ELF-1 (cell line): Measurements from ENCODE around the gene OSBPL6.
"Not testable (repeated sequence)": the region's sequence is repeated elsewhere in the genome, so short reads cannot be mapped to it uniquely, and the experiment has no call there.

Experiments used
- DNase-seq: peaks from one replicate; pipeline ENCODE4 v3.0.0-alpha.2; 2016; ENCODE audit warnings: low read depth, low spot score

OSBPL6 gene

DNA sequence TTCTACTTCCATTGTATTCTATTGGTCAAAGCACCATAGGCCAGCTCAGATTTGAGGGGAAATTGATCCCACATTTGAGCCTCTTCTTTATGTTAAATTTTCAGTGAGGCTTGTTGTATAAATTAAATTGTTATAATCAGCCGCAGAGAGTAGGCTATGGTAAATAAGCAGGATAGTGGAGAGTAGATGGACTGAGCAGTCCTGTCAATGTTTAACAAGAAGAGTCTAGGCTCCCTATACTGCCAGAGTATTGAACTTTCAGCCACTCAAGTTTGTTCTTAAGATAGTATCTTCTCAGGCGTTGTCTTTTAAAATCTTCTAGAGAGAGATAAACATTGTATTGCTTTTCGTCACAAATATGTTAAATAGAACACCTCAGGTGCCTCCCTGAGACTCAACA lies 155.7 kb downstream of the OSBPL6 start:
- no peak for DNase-seq

DNA sequence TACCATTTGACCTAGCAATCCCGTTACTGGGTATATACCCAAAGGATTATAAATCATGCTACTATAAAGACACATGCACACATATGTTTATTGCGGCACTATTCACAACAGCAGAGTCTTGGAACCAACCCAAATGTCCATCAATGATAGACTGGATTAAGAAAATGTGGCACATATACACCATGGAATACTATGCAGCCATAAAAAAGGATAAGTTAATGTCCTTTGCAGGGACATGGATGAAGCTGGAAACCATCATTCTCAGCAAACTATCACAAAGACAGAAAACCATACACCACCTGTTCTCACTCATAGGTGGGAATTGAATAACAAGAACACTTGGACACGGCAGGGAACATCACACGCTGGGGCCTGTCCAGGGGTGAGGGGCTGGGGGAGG lies 163.4 kb downstream of the OSBPL6 start:
- not testable (repeated sequence) for DNase-seq

DNA sequence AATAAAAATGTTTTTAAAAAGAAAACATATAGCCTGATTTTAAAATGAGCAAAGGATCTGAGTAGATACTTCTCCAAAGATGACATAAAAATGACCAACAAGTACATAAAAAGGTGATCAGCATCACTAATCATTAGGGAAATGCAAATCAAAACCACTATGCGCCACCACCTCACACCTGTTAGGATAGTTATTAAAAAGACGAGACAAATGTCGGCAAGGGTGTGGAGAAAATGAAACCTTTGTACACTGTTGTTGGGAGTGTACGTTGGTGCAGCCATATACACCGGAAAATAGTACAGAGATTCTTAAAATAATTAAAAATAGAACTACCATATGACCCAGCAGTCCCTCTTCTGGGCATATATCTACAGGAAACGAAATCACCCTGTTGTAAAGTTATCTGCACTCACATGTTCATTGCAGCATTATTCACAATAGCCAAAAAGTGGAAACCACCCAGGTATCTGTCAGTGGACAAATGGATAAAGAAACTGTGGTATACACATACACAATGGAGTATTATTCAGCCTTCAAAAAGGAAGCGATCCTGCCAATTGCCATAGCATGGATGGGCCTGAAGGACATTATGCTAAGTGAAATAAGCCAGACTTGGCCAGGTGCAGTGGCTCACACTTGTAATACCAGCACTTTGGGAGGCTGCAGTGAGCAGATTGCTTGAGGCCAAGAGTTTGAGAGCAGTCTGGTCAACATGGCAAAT lies 165.0 kb downstream of the OSBPL6 start:
- no peak for DNase-seq

DNA sequence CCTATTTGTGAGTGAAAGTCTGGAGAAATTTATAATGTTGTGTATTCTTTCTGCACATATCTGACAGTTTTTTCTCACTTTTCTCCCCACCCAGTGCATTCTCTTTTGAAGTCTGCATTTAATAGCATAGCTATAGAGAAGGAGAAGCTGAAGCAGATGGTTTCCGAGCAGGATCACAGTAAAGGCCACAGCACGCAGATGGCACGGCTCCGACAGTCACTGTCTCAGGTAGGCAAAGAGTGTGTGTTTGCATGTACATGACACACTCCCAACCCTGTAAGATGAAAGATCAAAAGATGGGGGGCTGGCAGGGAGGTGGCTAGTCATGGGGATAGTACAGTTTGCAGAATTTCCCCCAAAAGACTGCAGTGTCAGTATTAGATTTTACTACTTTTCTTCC lies 167.3 kb downstream of the OSBPL6 start:
- no peak for DNase-seq

DNA sequence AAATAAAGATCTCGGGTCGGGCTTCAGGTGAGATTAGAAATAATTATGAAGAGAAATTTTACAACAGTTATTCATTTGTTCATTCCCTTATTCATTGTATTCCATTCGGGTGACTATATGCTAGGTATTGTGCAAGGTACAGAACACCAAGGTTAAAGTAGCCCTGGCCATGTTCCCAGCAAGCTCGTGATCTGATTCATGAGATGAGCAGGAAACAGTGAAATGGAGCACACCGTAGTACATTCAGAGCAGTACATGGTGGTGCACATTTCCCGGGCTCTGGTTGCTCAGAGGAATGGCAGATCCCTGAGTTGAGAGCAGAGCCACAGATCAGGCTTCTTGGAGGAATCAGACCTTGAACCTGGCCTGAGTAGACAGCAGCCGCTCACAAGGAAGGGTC lies 168.9 kb downstream of the OSBPL6 start:
- no peak for DNase-seq

DNA sequence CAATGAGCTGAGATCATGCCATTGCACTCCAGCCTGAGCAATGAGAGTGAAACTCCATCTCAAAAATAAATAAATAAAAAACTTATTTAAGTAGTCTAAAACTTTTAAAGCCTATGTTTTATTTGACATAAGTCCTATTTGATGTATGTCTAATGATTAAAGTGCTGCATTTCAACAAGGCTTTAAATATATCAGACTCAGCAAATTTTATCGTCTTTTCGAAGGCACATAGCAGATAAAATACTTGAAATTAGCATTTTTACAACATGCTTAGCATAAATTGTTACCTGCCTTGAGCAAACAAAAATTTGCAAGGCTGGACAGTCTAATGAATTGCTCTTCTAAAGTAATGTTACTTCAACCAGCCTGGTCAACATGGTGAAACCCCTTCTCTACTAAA lies 170.8 kb downstream of the OSBPL6 start:
- DNase-seq: no peak

DNA sequence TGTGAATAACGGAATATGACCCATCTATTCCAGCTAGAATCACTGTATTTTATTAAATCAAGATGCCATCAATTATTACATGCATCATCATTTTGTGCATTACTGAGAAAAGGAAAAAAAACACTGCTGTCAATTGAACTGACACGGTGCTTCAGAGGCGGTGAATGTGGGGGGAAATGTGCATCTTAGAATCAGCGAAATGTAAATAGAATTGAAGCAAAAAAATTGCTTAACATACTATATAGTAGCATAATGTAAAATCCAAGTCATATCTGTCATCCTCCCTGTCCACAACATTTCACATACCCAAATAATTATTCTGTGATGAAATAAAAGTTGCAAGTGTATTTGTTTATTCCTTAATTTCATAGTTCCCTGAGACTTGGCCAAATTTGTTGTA lies 172.1 kb downstream of the OSBPL6 start:
- DNase-seq: no peak

DNA sequence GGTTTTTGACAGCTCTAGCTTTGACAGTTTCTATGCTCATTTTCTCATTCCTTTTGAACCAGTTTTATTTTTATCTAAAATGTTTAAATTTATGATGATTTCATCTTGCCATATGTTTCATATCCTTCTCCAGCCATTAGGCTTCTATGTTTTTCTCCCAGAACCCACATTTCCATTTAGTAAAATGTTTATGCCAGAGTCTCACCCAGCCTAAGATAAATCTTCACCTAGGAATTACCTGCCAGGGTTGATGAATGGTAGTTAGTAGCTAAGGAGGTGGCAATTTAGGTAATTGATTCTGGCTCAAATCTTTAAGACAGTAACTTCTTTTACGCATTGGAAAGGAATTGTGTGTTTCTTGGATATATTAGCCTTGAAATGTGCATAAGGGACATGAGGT lies 173.0 kb downstream of the OSBPL6 start:
- no peak for DNase-seq

DNA sequence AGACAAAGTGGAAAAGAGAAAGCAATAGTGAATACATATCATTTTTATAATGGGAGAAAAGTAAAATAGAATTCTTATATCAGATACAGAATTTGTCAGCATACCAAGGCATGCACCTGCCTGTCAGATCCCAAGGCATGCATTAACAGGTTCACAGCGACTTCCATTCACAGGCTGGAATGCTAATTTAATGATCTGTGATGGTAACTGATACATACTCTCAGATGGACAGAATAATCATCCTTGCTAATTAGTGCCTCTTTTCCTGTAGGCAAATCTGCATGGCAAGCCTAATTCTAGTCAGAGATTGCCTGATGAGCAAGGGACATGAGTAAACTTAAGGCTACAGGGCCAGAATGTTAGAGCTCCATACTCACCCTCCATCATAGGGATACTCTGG lies 180.6 kb downstream of the OSBPL6 start:
- no peak for DNase-seq

DNA sequence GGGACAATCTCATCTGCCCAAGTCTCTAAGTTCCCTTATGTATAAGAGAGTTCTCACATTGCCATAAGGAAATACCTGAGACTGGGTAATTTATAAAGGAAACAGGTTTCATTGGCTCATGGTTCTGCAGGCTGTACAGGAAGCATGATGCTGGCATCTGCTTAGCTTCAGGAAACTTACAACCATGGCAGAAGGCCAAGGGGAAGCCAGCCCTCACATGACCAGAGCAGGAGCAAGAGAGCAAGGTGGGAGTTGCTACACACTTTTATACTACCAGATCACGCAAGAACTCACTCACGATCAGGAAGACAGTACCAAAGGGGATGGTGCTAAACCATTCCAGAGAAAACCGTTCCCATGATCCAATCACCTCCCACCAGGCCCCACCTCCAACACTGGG lies 182.7 kb downstream of the OSBPL6 start:
- no peak for DNase-seq

DNA sequence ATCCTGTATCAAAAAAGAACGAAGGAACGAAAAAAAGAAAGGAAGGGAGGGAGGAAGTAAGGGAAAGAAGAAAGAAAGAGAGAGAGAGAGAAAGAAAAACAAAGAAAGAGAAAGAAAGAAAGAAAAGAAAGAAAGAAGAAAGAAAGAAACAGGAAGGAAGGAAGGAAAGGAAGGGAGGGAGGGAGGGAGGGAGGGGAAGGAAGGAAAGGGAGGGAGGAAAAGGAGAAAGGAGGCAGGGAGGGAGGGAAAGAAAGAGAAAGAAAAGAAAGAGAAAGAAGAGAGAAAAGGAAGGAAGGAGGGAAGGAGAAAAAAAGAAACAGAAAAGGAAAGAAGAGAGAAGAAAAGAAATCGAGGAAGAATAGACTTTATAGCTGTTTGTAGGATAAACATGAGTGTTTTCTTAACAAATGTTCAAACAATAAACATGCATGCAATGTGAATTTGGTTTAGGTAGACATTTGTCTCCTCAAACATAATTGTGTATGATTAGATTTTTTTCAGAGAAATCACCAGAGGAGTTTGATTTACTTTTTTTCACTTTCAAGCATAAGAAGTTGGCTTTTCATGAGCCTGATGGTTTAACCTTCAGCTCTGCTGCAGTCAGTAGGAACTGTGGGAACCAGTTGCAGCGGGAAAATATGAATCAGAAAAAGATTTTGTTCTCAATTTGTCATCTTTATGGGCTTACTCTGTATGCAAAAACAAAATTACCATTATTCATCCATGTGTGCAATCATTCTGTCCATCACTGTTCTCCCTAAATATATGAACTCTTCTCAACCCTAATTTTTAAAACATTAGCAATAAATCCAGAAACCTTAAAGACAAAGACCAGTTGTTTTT lies 185.1 kb downstream of the OSBPL6 start:
- no peak for DNase-seq

DNA sequence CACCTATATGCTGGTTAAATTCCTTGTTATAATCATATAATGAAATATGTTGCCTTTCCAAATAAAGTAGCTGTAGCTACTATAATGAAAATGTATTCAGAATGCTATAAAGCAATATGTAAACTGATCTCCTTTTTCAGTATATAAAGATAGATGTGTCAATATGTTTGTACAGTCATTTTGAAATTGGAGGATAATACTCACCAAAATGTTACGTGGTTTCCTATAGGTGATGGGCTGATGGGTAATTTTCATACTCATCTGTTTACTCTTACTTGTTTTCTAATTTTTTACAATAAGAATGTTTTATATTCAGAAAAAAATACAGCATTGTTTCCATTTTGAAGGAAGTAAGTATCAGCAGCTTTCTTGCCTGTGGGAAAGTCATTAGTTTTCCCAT lies 186.5 kb downstream of the OSBPL6 start:
- DNase-seq: no peak

DNA sequence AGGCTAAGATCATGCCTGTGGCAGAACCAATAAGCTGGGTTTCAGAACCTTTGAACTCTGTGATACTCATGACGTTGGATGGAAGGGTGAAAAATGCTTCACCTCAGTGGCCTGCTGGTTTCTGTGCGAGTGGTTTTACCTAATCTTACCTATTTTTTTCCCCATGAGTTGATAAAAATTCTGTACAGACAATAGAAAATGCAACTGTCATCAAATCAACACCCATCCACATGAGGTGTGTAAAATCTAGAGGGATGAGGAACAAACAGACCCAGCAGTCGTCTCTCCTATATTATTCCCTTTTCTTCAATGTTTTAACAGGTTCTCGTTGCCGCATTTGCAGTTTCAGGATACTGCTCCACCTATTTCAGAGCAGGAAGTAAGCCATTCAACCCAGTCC lies 189.4 kb downstream of the OSBPL6 start:
- no peak for DNase-seq

DNA sequence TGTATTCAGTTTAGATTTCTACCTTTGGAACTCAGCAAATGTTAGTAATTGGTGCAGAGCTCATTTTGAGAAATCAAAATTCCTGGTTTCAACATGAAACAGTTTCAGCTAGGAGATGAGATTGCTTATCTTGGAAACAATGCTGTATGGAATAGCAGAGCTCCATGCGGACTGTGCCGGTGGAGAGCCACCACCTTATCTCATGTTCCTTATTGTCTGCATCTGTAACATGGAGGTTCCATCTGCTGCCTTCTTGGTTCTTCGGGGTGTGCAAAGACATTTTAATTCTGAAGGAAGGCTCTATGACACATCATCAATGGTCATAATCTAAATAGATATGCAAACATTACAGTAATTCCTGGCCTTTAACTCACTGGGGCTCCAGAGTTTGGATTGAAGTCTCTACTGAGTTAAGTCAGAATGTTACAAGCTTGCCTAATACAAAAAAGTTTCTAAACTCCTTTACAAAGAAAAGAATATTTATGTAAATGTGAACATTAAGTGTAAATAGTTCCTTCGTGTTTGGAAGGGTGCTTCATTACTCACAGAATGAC lies 191.4 kb downstream of the OSBPL6 start:
- DNase-seq: no peak

DNA sequence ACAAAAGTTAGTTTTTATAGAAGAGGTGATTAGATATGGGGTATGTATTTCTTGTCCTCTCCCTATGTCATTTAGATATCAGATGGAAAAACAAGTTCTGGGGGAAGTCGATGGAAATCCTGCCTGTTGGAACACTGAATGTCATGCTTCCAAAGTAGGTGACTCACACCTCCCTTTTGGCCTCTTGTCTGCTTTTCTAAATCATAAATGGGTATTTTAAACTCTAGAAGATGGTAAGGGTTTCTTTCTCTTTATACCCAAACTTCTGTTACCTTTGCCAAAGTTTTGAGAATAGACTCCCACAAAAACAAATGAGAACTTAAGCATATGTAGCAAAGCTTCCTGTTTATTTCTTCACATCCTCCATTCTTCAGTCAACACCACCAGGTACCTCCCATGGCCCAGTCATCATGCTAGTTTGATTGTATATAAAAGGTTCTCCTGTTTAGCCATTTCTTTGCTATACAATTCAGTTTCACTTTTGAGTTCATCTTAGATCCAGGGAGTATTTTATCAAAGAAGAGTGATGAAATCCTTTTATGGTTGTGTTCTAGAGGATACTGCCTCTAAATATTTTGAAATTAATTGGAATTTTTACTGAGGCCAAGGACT lies 192.8 kb downstream of the OSBPL6 start:
- no peak for DNase-seq

DNA sequence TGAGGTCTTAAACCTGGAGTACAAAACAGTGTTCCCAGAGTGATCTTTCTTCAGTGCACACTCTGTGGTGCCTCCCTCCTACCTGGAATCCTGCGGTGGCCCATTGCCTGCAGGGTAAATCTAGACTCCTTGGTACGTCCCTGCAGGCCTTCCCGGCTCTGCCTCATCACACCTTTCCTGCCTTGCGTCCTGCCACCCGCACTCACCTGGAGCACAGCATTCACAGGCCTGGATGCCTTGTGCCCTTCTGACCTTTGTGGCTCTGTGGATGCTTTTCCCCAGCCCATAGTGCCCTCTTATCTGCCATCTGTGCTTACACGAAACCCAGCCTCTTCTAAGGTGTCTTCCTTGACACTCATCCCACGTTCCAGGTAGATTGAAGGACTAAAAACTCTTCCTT lies 194.0 kb downstream of the OSBPL6 start:
- DNase-seq: peak; percentile 12

DNA sequence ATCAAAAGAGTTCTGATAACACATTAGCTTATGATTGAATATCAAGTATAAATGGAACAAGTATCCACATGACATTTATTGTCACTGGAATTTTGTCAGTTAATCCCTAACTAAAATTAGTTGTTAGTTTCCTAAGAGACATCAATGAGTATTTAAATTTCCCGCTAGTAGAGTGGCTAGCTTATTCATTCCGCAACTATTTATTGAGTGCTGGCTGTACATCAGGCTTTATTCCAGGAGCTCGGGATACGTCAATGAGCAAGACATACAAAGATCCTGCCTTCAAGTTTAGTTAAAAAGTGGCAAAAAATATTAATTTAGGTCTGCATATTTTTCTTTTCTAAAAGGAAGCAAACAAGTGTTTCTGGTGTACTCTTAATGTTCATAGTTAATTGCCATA lies 197.4 kb downstream of the OSBPL6 start:
- DNase-seq: no peak

DNA sequence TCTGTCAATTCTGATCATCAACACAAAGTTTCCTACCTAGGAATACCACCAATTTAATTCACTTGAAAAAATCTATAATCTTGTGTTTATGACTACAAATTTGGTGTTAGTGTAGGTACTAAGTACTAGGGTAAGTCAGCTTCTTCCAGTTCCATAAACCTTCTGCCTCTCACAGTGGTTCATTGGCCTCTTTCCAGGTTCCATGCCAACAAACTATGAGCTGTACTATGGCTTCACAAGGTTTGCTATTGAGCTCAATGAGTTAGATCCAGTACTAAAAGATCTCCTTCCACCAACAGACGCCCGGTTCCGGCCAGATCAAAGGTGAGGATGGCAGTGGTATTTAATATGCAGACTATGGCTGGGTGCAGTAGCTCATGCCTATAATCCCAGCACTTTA lies 197.9 kb downstream of the OSBPL6 start:
- no peak for DNase-seq

DNA sequence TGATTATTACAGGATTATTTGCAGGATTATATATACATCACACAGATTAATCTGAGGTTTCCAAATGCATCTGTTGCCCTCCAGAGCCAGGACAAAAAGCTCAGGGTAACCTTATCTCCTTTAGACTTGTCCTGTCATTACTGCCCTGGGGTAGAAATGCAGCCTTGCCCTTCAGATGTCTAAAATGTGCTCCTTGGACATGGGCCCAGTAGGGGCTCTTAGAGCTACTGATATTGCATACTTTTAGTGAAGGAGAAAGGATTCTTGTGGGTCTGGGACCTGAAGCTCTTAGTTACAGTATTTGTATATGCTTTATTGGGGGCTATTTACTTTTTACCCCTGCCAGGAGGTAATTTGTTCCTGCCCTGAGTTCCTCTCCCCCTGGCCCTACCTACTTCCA lies 200.5 kb downstream of the OSBPL6 start:
- DNase-seq: no peak

DNA sequence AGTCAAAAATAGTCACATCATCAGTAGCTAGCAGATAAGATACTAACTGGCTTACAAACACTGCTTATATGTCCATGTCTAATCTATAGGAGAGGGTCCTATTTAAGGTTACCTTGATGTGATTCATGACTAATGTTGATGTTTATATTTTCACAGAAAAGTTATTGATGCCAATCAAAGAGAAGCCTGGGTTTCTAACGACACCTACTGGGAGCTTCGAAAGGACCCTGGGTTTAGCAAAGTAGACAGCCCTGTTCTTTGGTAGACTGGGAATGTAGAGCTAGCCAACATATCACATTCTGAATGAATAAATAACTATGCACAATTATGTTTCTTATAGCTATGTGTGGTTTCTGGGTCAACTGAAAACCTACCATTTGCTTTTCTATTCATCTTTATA lies 201.0 kb downstream of the OSBPL6 start:
- no peak for DNase-seq

DNA sequence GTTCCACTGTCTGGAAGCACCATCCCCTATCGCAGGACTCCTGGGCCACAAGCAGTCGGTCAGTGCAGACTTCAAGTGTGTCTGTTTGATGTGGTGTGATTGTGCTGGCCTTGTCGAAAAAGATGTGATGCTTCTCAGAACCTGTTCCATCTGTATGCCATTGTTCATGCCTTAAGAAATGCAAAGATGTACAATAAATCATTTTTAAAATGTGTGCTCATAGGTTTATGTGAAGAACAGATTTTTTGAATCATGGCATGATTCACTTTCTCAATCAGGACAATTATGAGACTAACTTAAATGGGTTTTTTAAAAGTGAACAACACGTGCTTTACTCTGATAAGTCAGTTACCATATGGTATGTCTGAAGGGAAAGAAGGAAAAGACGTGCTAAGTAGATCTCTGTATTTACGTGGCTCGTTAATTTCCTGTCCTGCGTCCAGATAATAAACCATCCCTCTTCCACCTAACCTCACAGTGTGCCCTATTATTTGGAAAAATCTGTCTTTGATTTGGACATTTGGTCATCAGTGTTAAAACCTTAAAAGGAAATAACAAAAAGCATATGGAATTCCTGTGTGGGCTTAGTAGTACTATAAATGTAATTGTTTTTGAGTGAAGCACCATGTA lies 201.7 kb downstream of the OSBPL6 start:
- no peak for DNase-seq

DNA sequence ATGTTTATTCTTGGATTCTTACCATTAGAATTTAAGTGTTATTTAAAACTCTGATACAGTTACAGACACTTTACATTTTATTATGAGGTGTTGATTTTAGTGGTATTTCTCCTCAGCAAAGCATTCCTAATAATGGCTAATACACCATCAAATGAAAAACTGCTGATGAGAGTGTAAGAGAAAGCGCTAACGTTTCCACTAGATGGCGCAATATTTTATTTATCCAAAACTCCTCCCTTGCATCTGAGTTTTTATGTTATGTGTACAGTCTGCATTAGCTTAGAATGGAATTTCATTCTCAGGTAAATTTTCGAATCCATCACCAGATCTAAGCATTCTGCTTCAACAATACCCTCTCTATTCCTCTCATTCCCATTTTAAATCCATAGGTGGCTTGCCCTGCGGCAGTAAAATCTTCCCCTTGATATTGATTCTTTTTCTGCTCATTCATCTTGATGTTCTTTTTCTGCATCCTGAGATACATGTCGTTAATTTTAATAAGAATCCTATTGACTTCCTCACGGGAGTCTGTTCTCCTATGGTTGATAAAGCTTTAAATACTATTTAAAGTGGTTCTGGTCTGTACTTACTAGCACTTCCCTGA lies 202.8 kb downstream of the OSBPL6 start:
- DNase-seq: no peak
